Central memory CD8-positive, alpha-beta T cell (primary cell): Measurements from ENCODE around the gene DNAI2.
A peak's percentile ranks its signal among the peaks of the same experiment; 100 is the strongest.

Experiments
- ATAC-seq: fragments of 150-1000 bp; cut with Tn5 transposase; replicated peaks from 2 replicates; pipeline ENCODE4 v1.10.0; 2022; ENCODE audit warnings: mild to moderate bottlenecking, moderate FRiP score, moderate number of reproducible peaks; ENCODE audit not compliant: poor library complexity, severe bottlenecking; ENCODE audit errors: extremely low read depth
- DNase-seq, 2 donors: peaks; one replicate each; pipeline ENCODE4 v3.0.0; 2021; ENCODE audit warnings: low spot score in 2 of 2
- H3K27ac Mint-ChIP-seq: one replicate; pipeline ENCODE4 v1.8.0; 2022; ENCODE audit warnings: low read depth, mild to moderate bottlenecking, moderate library complexity, mixed read lengths
- H3K27me3 Mint-ChIP-seq: one replicate; pipeline ENCODE4 v1.8.0; 2022; ENCODE audit warnings: mixed read lengths
- H3K36me3 Mint-ChIP-seq: one replicate; pipeline ENCODE4 v1.8.0; 2022; ENCODE audit warnings: mild to moderate bottlenecking, moderate library complexity, mixed read lengths; ENCODE audit not compliant: insufficient read depth
- H3K4me1 Mint-ChIP-seq: one replicate; pipeline ENCODE4 v1.8.0; 2022; ENCODE audit warnings: mixed read lengths
- H3K4me3 Mint-ChIP-seq: one replicate; pipeline ENCODE4 v1.8.0; 2022; ENCODE audit warnings: mild to moderate bottlenecking, moderate library complexity, mixed read lengths
- H3K9me3 Mint-ChIP-seq: one replicate; pipeline ENCODE4 v1.8.0; 2022; ENCODE audit warnings: mixed read lengths

The DNAI2 gene

DNA sequence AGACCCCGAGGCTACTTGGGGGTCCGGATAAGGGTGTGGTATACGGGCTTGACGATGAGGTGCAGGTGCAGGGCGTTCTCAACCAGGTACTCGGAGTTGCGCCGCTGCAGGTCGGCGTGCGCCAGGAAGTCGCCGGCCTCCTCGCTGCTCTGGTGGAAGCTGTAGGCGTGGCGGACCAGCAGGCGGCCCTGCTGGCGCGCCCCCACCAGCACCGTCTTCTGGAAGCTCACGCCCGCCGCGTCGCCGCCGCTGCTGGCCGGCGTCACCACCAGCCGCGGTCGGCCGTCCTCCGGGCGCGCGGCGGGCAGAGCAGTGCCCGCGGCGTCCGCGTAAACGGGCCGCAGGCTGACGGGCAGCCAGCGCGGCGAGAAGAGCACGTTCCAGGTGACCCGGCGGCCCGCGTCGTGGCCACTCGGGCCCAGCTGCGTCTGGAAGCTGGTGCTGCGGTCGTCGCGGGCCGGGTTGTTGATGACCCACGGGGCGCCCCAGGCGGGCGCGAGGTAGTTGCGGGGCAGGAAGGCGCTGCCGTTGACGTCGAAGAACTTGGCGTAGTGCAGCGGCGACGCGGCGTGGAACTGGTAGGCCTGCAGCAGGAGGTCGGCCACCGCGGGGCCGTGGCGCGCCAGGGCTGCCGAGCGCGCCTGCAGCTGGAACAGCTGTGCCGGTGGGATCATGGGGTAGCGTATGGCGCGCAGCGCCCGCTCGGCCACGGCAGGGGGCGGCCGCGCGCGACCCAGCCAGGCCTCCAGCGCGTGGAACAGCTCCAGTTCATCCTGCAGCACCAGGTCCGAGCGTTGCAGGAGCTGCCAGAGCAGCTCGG is 82.8 kb downstream of the DNAI2 start:
- H3K4me1 Mint-ChIP-seq = peaks cover 7% of the 10 kb centered on the region
- H3K4me3 Mint-ChIP-seq = no peak overlapping the region
- H3K27me3 Mint-ChIP-seq = peaks cover 76% of the 10 kb centered on the region
- H3K9me3 Mint-ChIP-seq = no peaks in the 10 kb centered on the region
- DNase-seq = no peak
- H3K36me3 Mint-ChIP-seq = no peaks in the 10 kb centered on the region
- no peak overlapping the region for H3K27ac Mint-ChIP-seq
- ATAC-seq = no peak

DNA sequence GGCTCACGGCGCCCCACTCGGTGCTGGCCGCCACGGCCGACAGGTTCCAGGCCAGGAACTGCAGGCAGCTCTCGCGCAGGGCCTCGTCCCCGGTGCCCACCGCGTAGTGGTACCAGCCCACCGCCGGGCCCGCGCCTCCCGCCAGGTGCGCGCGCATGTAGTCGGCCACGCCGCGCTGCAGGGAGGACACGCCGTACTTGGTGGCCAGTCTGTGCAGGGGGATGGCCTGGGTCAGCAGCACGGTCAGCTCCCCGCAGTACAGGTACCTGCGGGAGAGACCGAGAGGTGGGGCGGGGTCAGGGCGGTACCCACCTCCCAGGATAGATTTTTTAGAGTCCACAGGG is 83.4 kb downstream of the DNAI2 start:
- Mint-ChIP-seq H3K36me3 (no peaks in the 10 kb centered on the region), H3K9me3 (no peaks in the 10 kb centered on the region), H3K4me1 (peaks cover 7% of the 10 kb centered on the region), H3K4me3 (no peak overlapping the region), H3K27ac (no peak overlapping the region), H3K27me3 (peaks cover 76% of the 10 kb centered on the region)
- no peak for DNase-seq
- ATAC-seq = no peak

DNA sequence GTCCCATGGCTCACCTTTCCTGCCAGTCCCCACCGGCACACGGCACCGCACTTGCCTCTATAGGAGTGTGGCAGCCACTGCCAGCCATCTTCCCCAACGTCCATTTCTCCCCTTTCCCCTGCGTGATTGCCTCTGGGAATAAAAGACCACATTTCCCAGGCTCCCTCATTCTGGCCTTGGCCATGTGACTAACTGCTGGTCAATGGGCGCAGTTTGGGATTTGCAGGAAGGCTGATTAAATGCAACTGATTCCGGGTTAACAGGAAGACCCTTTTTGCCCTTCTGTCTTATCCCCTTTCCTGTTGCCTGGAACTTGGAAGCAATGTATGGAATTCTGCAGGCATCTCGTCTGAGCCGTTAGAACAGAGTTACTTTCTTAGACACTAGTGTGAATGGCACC is 84.7 kb downstream of the DNAI2 start:
- ATAC-seq = no peak
- Mint-ChIP-seq H3K9me3 (no peaks in the 10 kb centered on the region), H3K4me3 (no peak overlapping the region), H3K36me3 (peaks cover 3% of the 10 kb centered on the region), H3K4me1 (peaks cover 7% of the 10 kb centered on the region), H3K27me3 (peaks cover 64% of the 10 kb centered on the region), H3K27ac (no peak overlapping the region)
- DNase-seq = no peak

DNA sequence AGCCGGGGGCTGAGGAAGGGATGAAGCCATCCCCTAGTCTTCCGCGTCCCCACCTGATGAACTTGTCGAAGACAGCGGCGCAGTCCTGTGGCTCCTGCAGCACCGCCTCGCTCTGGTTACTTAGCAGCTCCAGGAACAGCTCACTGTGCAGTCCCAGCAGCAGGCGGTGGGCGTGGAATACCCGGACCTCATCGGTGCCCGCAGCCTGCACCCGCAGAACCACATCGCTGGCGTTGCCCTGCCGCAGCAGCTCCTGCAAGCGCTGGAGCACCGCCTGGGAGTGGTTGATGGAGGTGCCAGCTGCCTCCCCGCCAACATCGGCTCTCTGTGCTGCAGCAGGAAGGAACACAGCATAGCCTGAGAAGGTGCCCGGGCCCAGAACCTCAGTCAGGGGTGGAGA is 85.9 kb downstream of the DNAI2 start:
- ATAC-seq (no peak), DNase-seq (no peak)
- H3K9me3 Mint-ChIP-seq = no peaks in the 10 kb centered on the region
- peaks cover 51% of the 10 kb centered on the region for H3K27me3 Mint-ChIP-seq
- no peak overlapping the region for H3K27ac Mint-ChIP-seq
- peaks cover 3% of the 10 kb centered on the region for H3K36me3 Mint-ChIP-seq
- no peaks in the 10 kb centered on the region for H3K4me1 Mint-ChIP-seq
- no peak overlapping the region for H3K4me3 Mint-ChIP-seq

DNA sequence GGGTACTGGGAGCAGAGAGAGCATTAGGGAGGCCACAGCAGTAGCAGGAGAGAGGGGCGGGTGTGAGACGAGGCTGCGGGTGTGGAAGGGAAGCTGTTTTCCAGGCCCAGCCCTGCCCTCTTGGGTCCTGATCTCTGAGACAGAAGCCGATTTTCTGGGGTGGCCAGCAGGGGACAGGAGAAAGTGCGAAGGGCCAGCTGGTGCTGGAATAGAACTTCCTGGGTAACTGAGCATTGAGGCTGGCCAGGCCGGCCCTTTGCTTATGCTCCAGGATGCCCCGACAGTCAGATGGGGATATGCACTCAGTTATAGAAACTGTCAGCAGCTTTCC is 86.8 kb downstream of the DNAI2 start:
- DNase-seq (no peak), ATAC-seq (no peak)
- Mint-ChIP-seq H3K4me1 (no peaks in the 10 kb centered on the region), H3K9me3 (no peaks in the 10 kb centered on the region), H3K4me3 (no peak overlapping the region), H3K36me3 (peaks cover 3% of the 10 kb centered on the region), H3K27me3 (peaks cover 42% of the 10 kb centered on the region), H3K27ac (no peak overlapping the region)

DNA sequence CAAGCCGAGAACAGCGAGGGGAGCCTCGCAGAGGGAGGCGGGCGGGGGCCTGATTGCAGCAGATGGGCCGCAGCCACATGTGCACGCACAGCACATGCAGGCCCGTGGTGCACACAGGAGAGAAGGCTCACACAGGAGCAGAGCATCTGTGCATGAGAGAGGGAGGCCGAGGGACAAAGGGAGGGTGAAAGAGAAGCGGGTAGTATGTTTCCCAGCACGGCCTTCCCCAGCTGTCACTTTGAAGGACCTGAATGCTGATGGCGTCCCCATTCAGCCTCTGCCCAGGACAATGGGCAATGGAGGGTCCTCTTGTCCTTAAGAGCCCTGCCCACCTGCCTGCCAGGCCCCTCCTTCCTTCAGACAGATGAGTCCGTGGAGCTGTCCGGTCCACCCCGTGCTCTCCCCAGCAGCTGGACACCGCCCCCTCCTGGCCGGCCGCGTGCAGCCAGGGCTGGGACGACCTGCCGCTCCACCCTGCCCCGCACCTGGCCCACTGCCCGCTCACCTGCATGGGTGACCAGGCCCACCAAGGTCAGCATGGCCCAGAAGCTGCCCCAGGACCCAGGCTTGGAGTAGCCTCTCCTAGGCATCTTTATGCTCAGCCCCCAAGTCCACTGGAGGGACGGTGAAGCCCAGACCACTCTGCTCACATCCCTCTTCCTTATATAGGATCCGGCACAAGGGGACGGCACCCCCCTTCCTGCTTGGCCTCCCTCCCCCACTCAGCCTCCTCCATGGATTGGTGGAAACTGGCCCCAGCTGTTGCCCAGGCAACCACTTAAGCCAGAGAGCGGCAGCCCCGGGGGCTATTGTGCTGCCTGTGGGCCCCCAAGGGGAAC is 87.4 kb downstream of the DNAI2 start, which contains the start of gene BTBD17:
BTBD17 (minus strand) TSS at position 639 of the 839 bp plus-strand sequence; CDS start at position 590, 49 bp downstream.
- H3K4me3 Mint-ChIP-seq = no peak within 1 kb of the TSS
- H3K27ac Mint-ChIP-seq = no peak within 1 kb of the TSS
- H3K36me3 Mint-ChIP-seq = peaks cover 3% of the 10 kb centered on the region
- no peaks in the 10 kb centered on the region for H3K9me3 Mint-ChIP-seq
- DNase-seq = no peak
- H3K27me3 Mint-ChIP-seq = peaks cover 38% of the 10 kb centered on the region
- no peaks in the 10 kb centered on the region for H3K4me1 Mint-ChIP-seq
- peak; percentile 43 for ATAC-seq

DNA sequence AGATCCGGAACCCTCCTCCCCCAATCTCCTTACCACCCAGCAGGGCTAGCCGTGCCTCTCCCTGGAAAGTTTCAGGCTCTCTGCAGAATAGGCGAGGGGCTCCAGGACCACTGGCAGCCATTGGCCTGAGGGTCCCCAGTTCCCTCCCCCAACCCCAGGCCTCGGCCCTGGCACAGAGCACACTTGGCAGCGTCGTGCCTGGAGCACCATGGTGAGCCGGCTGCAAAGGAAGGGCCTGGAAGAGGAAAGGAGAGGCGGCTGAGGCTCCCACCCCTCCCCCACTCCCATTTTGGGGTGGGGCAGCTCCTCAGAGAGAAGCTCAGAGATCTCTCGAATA is 88.0 kb downstream of the DNAI2 start:
- ATAC-seq = no peak
- Mint-ChIP-seq H3K4me3 (no peak overlapping the region), H3K4me1 (no peaks in the 10 kb centered on the region), H3K36me3 (peaks cover 3% of the 10 kb centered on the region), H3K27ac (no peak overlapping the region), H3K27me3 (peaks cover 38% of the 10 kb centered on the region), H3K9me3 (no peaks in the 10 kb centered on the region)
- no peak for DNase-seq

DNA sequence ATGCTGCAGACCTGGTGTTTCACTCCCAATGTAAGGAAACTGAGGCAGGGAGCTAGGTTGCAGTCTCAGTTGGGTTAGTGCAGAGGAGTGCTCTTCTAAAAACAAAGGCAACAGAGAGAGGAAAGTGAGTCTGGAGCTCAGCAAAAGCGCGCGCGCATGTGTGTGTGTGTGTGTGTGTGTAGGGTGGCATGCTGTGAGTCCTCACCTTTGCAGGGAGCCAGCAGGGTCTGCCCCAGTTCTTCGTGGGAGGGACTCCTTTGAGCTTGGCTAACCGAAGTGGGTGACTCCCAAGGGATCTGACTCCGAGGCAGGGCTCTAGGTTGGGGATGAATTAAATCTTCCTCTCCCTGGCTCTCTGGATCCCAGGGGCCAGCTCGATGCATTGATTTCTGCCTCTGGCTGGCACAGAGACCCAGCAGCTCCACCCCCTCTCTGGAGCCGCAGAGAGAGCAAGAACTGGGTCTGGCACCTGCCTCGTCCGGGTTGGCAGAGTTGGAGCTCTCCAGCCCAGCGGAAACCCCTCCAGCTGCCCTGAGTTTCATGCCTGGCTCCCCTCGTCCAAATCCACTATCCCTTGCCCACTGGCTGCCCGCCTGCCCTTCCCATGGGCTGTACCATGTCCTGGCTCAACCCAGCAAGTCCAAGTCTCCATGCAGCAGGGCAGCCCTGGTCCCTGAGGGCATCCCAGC is 88.9 kb downstream of the DNAI2 start:
- Mint-ChIP-seq H3K9me3 (no peaks in the 10 kb centered on the region), H3K4me1 (no peaks in the 10 kb centered on the region), H3K27me3 (peaks cover 33% of the 10 kb centered on the region), H3K4me3 (no peak overlapping the region), H3K36me3 (peaks cover 3% of the 10 kb centered on the region), H3K27ac (no peak overlapping the region)
- no peak for ATAC-seq
- DNase-seq = no peak
